ENCODE results near the gene SH2D2A. TPM values are rescaled to one million over a fixed set of nuclear protein-coding genes. Genes with fewer than 3 reads are reported as not detected.

The SH2D2A gene
- polyA plus RNA-seq, 1 of the 3 experiments (the other 2 are of a cell fraction), result not detected

- Histone ChIP-seq H3K4me1 (ENCODE audit: control insufficient read depth in 1 of 2, insufficient read depth in 2 of 2, low read depth in 1 of 2, low read length in 1 of 2) (peaks cover 24 to 89% of the 10 kb centered on the region in 2 experiments), H3F3A (replicated peaks; ENCODE audit: insufficient read depth) (peaks cover 26% of the 10 kb centered on the region), H2AFZ (ENCODE audit: low read depth) (no peak overlapping the region), H3K9me3 (no peaks in the 10 kb centered on the region), H3K27ac (ENCODE audit: low read depth in 2 of 2, low read length in 1 of 2) (peak overlapping the region; percentile 58 to 99), H3K4me3 (ENCODE audit: low read depth in 2 of 2, low read length in 1 of 2) (no peak overlapping the region), H3K9ac (no peak overlapping the region), H3K27me3 (ENCODE audit: insufficient read depth) (no peaks in the 10 kb centered on the region), H4K20me1 (ENCODE audit: insufficient read depth) (peaks cover 39% of the 10 kb centered on the region), H3K4me2 (peak overlapping the region; percentile 21; the same call in 1 of the 2 replicates), H3K36me3 (replicated peaks in 1 of 2; ENCODE audit: control insufficient read depth in 1 of 2, insufficient read depth in 2 of 2, low read length in 1 of 2) (peaks cover 26 to 39% of the 10 kb centered on the region in 2 experiments), H3K79me2 (ENCODE audit: insufficient read depth) (no peaks in the 10 kb centered on the region), H3K9me2 (no peaks in the 10 kb centered on the region)
- POLR2A ChIA-PET, result interaction anchor here (0.5 to 3.8 kb wide), 15 partner anchors 16 to 88 kb away, joined by 3 to 97 read pairs (median 4); partner anchors contain the start of genes INSRR, METTL25B, NTRK1 and PRCC
- CTCF ChIA-PET, result interaction anchor here (0.7 to 16.9 kb wide), 39 partner anchors 9 to 341 kb away, joined by 3 to 566 read pairs (median 5); partner anchors contain the start of genes CRABP2, INSRR, ISG20L2 and METTL25B
- WGBS (ENCODE audit: low lambda C conversion rate), result 51% methylated on average over 6 of the region's 7 CpGs
- peak; percentile 87 for DNase-seq
- peak; percentile 81 for TF ChIP-seq CHD2 (IDR thresholded peaks at IDR 0.05; ENCODE audit: low read length, partially characterized antibody)
- TF ChIP-seq USF1 (IDR thresholded peaks at IDR 0.05; ENCODE audit: borderline replicate concordance, low read depth), result peak; percentile 16; the same call in 1 of the 2 replicates
- TF ChIP-seq GATA2 (CRISPR knock-in tag; IDR thresholded peaks at IDR 0.05), result peak; percentile 95
- 0 out of 2 replicates have a peak, but pooled peaks have one; percentile 7 for TF ChIP-seq FOSL2 (IDR thresholded peaks at IDR 0.05; ENCODE audit: borderline replicate concordance, low read depth)
- no peak for TF ChIP-seq GABPA (IDR thresholded peaks at IDR 0.05; ENCODE audit: low read depth)
- no peak for TF ChIP-seq YY1 (IDR thresholded peaks at IDR 0.05; ENCODE audit: low read depth)
- TF ChIP-seq NRF1 (IDR thresholded peaks at IDR 0.05; ENCODE audit: low read depth, low read length), result no peak
- TF ChIP-seq EZH2phosphoT487 (IDR thresholded peaks at IDR 0.05; ENCODE audit: borderline replicate concordance, low read depth), result no peak
- TF ChIP-seq NFIC (IDR thresholded peaks at IDR 0.05; ENCODE audit: borderline replicate concordance), result peak; percentile 80
- TF ChIP-seq MEF2A (IDR thresholded peaks at IDR 0.05; ENCODE audit: borderline replicate concordance, low read depth), result no peak
- TF ChIP-seq FOXM1 (IDR thresholded peaks at IDR 0.05; ENCODE audit: low read depth), result peak; percentile 47; the same call in 1 of the 2 replicates
- peak; percentile 98 for TF ChIP-seq TCF12 (IDR thresholded peaks at IDR 0.05)
- peak; percentile 84; the same call in 1 of the 2 replicates for TF ChIP-seq MXI1 (IDR thresholded peaks at IDR 0.05; ENCODE audit: low read depth, low read length)
- peak; percentile 32; the same call in 1 of the 2 replicates for TF ChIP-seq RFX5 (IDR thresholded peaks at IDR 0.05; ENCODE audit: low read length)
- no peak; the same call in 1 of the 2 replicates for TF ChIP-seq JUND (IDR thresholded peaks at IDR 0.05)
- peak; percentile 75 for TF ChIP-seq FOXJ3 (CRISPR knock-in tag; IDR thresholded peaks at IDR 0.05)
- peak; percentile 78 for TF ChIP-seq SMC3 (IDR thresholded peaks at IDR 0.05; ENCODE audit: low read depth, low read length)
- peak; percentile 24; the same call in 1 of the 2 replicates for TF ChIP-seq MAX (IDR thresholded peaks at IDR 0.05; ENCODE audit: low read depth)
- TF ChIP-seq RCOR1 (IDR thresholded peaks at IDR 0.05; ENCODE audit: low read length), result peak; percentile 84
- no peak for TF ChIP-seq ELF1 (IDR thresholded peaks at IDR 0.05)
- TF ChIP-seq RAD21 (IDR thresholded peaks at IDR 0.05; ENCODE audit: low read length), result peak; percentile 85
- peak; percentile 77; the same call in 1 of the 2 replicates for TF ChIP-seq RXRA (IDR thresholded peaks at IDR 0.05; ENCODE audit: borderline replicate concordance, low read depth)
- no peak for TF ChIP-seq IRF3 (IDR thresholded peaks at IDR 0.05; ENCODE audit: low read depth, low read length)
- peak; percentile 76; the same call in 1 of the 2 replicates for TF ChIP-seq TEAD4 (IDR thresholded peaks at IDR 0.05; ENCODE audit: borderline replicate concordance, insufficient read depth)
- TF ChIP-seq EP300 (IDR thresholded peaks at IDR 0.05; ENCODE audit: borderline replicate concordance in 1 of 2, low read depth in 1 of 2, low read length in 1 of 2), result peak; percentile 79 to 99; a peak in 3 of 4 replicates
- peak; percentile 60 for TF ChIP-seq CTCF (IDR thresholded peaks at IDR 0.05)
- peak; percentile 59; the same call in 1 of the 2 replicates for TF ChIP-seq ZBTB33 (IDR thresholded peaks at IDR 0.05; ENCODE audit: borderline replicate concordance, low read depth)
Measured at GRCh38 chr1:156801409-156802121, 15.1 kb downstream of the SH2D2A start.
